MM.1S (cell line): ENCODE data around the gene CDH19.
"Not testable (repeated sequence)": the region's sequence is repeated elsewhere in the genome, so short reads cannot be mapped to it uniquely, and the experiment has no call there.

Source experiments
- CTCF ChIP-seq: fragments of 300-600 bp; sonication (generic); IDR thresholded peaks from 2 replicates; pipeline ENCODE4 v1.5.1; 2016; ENCODE audit warnings: antibody characterized with exemption, low read length, mixed read lengths
- EZH2 ChIP-seq: fragments of 300-600 bp; sonication (generic); optimal IDR thresholded peaks from 2 replicates; pipeline ENCODE3; 2017; ENCODE audit warnings: low read depth, mild to moderate bottlenecking, antibody characterized with exemption, low read length, mixed read lengths
- EZH2phosphoT487 ChIP-seq: fragments of 300-600 bp; sonication (generic); IDR thresholded peaks from 2 replicates; pipeline ENCODE4 v1.6.1; 2018; ENCODE audit warnings: antibody characterized with exemption, low read length

GRCh38 chr18:66466184-66466583 is 137.7 kb downstream of the CDH19 start:
- TF ChIP-seq EZH2phosphoT487, CTCF, EZH2: not testable (repeated sequence)
